Effector memory CD4-positive, alpha-beta T cell (primary cell): Measurements from ENCODE around the gene SHISA5.

ENCODE experiments used
- DNase-seq, 3 donors: peaks; one replicate each; pipeline ENCODE4 v3.0.0-alpha.2; 2020
- H3K27ac ChIP-seq: 2 replicates; pipeline ENCODE4 v1.7.0; 2013; ENCODE audit warnings: mild to moderate bottlenecking, low read length, moderate library complexity; ENCODE audit not compliant: insufficient read depth, poor library complexity, severe bottlenecking
- H3K27me3 ChIP-seq: replicated peaks from 2 replicates; pipeline ENCODE4 v1.7.0; 2013; ENCODE audit warnings: mild to moderate bottlenecking, low read length; ENCODE audit not compliant: insufficient read depth, control insufficient read depth, poor library complexity, severe bottlenecking
- H3K36me3 ChIP-seq: 2 replicates; pipeline ENCODE4 v1.7.0; 2013; ENCODE audit warnings: mild to moderate bottlenecking, low read length, moderate library complexity; ENCODE audit not compliant: control insufficient read depth, insufficient read depth
- H3K4me1 ChIP-seq: 2 replicates; pipeline ENCODE4 v1.7.0; 2013; ENCODE audit warnings: low read length, mild to moderate bottlenecking; ENCODE audit not compliant: control insufficient read depth, insufficient read depth, poor library complexity, severe bottlenecking
- H3K4me3 ChIP-seq: 2 replicates; pipeline ENCODE4 v1.7.0; 2013; ENCODE audit warnings: low read length, low read depth, mild to moderate bottlenecking; ENCODE audit not compliant: insufficient read depth, poor library complexity, severe bottlenecking
- H3K9me3 ChIP-seq: 2 replicates; pipeline ENCODE4 v1.7.0; 2013; ENCODE audit warnings: mild to moderate bottlenecking, low read length, moderate library complexity; ENCODE audit not compliant: control insufficient read depth

SHISA5 gene

DNA sequence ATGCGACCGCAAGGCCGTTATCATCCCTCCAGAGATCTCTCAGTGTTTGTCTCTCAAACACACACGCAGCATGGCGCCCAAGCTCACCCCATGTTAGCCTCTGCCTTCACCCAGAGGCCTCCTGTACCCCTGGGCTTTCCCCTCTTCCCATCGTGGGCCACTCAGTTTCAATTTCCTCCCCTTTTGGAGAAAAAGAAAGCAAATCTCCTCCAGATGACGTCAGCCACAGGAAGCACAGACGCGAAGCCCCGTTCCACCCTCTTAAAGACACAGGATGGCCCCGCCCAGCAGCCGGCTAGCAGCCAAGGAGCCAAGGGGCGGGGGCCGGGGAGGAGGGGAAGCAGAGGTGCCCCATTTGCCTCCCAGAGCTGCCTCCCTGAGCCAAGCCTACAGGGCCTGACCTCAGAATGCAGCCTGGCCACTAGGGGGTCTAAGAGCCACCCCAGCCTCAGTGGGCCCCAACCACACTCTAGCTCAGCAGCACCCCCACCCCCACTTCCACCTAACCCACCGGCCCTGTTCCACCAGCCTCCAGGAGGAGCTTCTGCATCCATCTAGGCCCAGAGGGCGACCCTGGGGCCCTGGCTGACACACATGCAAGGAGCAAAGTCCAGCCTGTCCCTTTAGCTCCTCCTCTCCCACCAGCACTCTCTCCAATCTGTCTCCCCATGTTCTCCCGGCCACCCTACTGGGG, 30.9 kb downstream of the SHISA5 start:
- no peaks in the 10 kb centered on the region for H3K9me3 ChIP-seq
- no peaks in the 10 kb centered on the region for H3K27me3 ChIP-seq
- H3K4me1 ChIP-seq: peaks cover 65% of the 10 kb centered on the region
- peak; percentile 90 to 93 (median 90) for DNase-seq
- peak overlapping the region; percentile 52 for H3K4me3 ChIP-seq
- H3K36me3 ChIP-seq: peaks cover 21% of the 10 kb centered on the region
- H3K27ac ChIP-seq: peak overlapping the region; percentile 94

- Histone ChIP-seq H3K27me3 (no peaks in the 10 kb centered on the region), H3K36me3 (peaks cover 25% of the 10 kb centered on the region), H3K4me1 (peaks cover 65% of the 10 kb centered on the region), H3K27ac (peak overlapping the region; percentile 94), H3K4me3 (peak overlapping the region; percentile 52), H3K9me3 (no peaks in the 10 kb centered on the region)
- DNase-seq: no peak
Measured at GRCh38 chr3:48472673-48472922, 31.4 kb downstream of the SHISA5 start.

DNA sequence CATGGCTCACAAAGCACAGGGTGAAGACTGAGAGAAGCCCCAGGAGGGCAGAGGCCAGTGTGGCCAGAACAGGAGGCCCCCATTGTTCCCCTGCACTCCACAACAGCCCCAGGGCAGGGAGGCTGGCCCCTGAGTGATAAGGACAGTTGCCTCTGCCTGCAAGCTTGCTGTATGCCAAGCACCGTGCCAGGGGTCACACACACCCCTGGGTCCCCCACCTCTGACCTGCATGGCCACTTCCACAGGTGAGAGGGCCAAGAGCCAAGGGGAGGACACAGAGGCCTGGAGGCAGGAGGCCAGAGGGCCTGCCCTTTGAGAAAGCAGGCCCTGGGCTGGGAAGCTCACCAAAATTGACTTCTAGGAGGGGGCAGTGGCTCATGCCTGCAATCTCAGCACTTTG, 33.7 kb downstream of the SHISA5 start:
- Histone ChIP-seq H3K27ac (peak overlapping the region; percentile 40), H3K4me3 (no peak overlapping the region)

GRCh38 chr3:48469046-48469915, 34.7 kb downstream of the SHISA5 start:
- peaks cover 28% of the 10 kb centered on the region for H3K36me3 ChIP-seq
- H3K4me3 ChIP-seq: no peak overlapping the region
- H3K27ac ChIP-seq: peak overlapping the region; percentile 93

More for the DNA sequence above, 33.7 kb downstream of the SHISA5 start:
- no peaks in the 10 kb centered on the region for H3K27me3 ChIP-seq
- H3K9me3 ChIP-seq: no peaks in the 10 kb centered on the region
- DNase-seq: no peak
- H3K4me1 ChIP-seq: peaks cover 75% of the 10 kb centered on the region
- H3K36me3 ChIP-seq: peaks cover 28% of the 10 kb centered on the region

GRCh38 chr3:48468329-48468731, 35.6 kb downstream of the SHISA5 start:
- Histone ChIP-seq H3K4me1 (peaks cover 69% of the 10 kb centered on the region), H3K36me3 (peaks cover 36% of the 10 kb centered on the region), H3K27ac (peak overlapping the region; percentile 93)

More at GRCh38 chr3:48469046-48469915, 34.7 kb downstream of the SHISA5 start:
- Histone ChIP-seq H3K9me3 (no peaks in the 10 kb centered on the region), H3K27me3 (no peaks in the 10 kb centered on the region), H3K4me1 (peaks cover 71% of the 10 kb centered on the region)
- DNase-seq: no peak

GRCh38 chr3:48467473-48468267, 36.3 kb downstream of the SHISA5 start:
- H3K9me3 ChIP-seq: no peaks in the 10 kb centered on the region
- no peaks in the 10 kb centered on the region for H3K27me3 ChIP-seq
- peak overlapping the region; percentile 93 for H3K27ac ChIP-seq
- H3K4me3 ChIP-seq: peak overlapping the region; percentile 68
- peaks cover 36% of the 10 kb centered on the region for H3K36me3 ChIP-seq
- H3K4me1 ChIP-seq: peaks cover 64% of the 10 kb centered on the region
- no peak for DNase-seq

More at GRCh38 chr3:48468329-48468731, 35.6 kb downstream of the SHISA5 start:
- DNase-seq: no peak
- Histone ChIP-seq H3K27me3 (no peaks in the 10 kb centered on the region), H3K9me3 (no peaks in the 10 kb centered on the region), H3K4me3 (no peak overlapping the region)

DNA sequence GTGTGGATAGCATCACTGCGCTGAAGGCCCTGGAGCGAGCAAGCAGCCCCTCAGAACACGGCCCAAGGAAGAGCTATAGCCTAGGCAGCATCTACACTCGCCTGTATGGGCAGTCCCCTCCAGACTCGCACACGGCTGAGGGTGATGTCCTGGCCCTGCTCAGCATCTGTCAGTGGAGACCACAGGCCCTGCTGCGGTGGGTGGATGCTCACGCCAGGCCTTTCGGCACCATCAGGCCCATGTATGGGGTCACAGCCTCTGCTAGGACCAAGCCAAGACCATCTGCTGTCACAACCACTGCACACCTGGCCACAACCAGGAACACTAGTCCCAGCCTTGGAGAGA, 36.9 kb downstream of the SHISA5 start:
- H3K36me3 ChIP-seq: peaks cover 36% of the 10 kb centered on the region
- H3K4me1 ChIP-seq: peaks cover 59% of the 10 kb centered on the region
- no peak for DNase-seq
- H3K4me3 ChIP-seq: peak overlapping the region; percentile 68
- no peaks in the 10 kb centered on the region for H3K9me3 ChIP-seq
- peak overlapping the region; percentile 93 for H3K27ac ChIP-seq
- H3K27me3 ChIP-seq: no peaks in the 10 kb centered on the region

- DNase-seq: peak in 2 of 3 donors; percentile 9 to 12
- peak overlapping the region; percentile 68 for H3K4me3 ChIP-seq
- H3K27ac ChIP-seq: peak overlapping the region; percentile 93
- H3K36me3 ChIP-seq: peaks cover 36% of the 10 kb centered on the region
- no peaks in the 10 kb centered on the region for H3K9me3 ChIP-seq
- H3K4me1 ChIP-seq: peaks cover 54% of the 10 kb centered on the region
- no peaks in the 10 kb centered on the region for H3K27me3 ChIP-seq
Measured at GRCh38 chr3:48466386-48467109, 37.4 kb downstream of the SHISA5 start.

DNA sequence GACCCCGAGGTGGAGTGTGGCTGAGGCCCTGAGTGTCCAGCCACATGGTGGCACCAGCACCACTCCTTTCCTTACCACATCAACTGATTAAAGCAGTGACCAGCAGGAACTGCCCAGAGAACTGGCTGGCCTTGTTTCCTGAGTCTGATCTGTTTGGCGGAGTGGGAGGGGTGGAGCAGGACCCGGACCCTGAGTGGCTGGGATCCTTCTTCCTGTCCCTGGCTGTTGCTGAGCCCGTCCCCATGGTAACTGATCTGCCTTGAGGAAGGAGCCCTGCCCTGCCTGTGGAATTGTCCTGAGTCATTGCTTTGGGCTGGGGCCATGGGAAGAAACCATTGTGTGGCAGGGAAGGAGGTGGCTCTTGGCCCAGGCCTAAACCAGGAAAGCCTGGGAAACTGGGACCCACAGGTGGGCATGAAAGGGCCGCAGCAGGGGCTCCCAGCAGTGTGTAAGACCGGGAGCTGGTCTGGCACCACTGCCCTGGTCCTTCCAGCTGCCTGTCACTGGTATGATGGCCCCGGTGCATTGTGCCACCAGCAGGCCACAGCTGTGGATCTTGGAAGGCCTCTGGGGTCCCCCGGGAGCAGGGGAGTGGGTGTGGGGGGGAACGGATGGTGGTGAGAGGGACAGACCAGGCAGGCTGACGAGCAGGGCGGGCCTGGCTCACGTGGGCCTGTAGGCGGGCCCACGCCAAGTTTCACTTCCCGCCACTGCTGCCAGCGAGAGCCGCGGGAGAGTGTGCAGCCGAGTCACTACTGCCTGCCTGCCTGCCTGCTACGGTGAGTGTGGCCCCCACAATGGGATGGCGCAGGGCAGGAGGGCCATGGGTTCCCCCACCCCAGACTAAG, 38.2 kb downstream of the SHISA5 start:
- Histone ChIP-seq H3K36me3 (peaks cover 39% of the 10 kb centered on the region), H3K4me3 (peak overlapping the region; percentile 68), H3K27ac (peak overlapping the region; percentile 93), H3K27me3 (no peaks in the 10 kb centered on the region), H3K4me1 (peaks cover 53% of the 10 kb centered on the region), H3K9me3 (no peaks in the 10 kb centered on the region)
- DNase-seq: peak; percentile 49 to 64 (median 60)
